Raji (cell line): ENCODE results near the gene RNF224.
A peak's percentile ranks its signal among the peaks of the same experiment; 100 is the strongest.

ENCODE experiments used
- POLR2A ChIP-seq: IDR thresholded peaks from 2 replicates; pipeline ENCODE4 v1.6.1; 2011; ENCODE audit warnings: low read depth, low read length, control low read depth; ENCODE audit not compliant: insufficient read depth

RNF224 gene

DNA sequence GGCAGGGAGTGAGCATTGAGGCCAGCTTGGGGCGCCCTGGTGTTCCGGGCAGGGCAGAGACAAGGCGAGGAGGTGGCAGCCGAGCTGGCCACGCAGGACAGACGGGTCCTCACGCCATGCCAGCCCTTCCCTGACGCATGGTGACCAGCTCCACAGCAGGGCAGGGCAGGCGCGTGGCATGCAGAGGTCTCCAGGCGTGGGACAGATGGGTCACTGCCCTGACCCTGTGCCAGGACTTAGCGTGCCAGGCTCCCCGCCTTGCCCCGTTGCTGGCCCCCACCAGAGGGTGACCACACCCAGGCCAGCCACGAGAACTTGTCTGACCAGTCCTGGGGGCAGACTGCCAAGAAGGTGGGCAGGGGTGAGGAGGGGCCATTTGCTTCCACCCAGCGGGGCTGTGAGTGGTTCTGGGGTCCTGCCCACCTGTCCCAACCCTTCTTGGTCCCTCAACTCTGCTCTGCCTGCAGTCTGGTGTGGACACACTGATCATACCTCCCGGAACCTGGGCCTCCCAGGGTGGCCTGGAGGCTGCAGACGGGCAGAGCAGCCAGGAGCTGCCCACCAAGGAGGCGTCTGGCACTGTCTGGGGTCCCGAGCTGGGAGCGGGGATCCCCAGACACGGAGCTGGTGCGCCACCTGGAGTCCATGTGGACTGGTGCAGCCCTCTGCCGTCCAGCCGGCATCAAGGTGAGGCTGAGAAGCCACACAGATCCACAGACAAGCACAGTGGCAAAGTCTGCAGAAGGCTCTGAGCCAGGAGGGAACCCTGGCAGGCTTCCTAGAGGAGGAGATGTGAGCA is at the start of gene RNF224:
RNF224 (plus strand) TSS at position 449 of the 799 bp plus-strand sequence. CDS start 834 bp downstream, outside the sequence.
- peak; percentile 41 for TF ChIP-seq POLR2A

DNA sequence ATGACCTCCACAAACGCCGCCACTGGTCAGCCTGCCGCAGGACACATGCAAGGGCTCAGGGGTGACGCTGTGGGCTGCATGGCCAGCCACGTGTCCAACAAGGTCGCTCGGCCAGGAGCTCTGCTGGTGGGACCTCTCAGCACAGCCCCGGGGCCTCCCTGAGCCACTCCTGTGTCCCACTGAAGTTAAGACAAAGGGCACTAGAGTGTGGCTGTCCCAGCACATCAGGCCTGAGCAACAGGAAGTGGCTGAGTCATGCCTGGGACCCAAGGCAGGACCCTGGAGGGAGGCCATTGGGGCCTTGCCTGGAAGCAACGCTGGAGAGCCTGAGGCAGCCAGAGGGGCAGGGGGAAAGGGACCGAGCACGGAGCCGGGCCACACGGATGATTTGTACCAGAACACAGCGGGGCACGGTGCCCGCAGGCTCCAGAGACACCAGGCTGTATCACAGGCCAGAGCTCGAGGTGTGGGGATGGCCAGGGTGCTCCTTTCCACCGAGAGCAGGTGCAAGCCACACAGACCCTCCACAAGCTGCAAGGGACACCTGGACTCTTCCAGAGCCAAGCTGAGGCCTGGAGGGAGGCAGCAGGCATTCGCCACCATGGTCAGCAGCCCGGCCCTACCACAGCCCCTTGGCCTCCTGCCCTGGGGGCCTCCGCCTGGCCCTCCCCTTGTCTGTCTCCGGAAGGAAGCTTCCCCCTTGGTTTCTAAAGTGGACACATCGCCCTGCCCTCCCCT is 48.9 kb upstream of the RNF224 start:
- TF ChIP-seq POLR2A: no peak

DNA sequence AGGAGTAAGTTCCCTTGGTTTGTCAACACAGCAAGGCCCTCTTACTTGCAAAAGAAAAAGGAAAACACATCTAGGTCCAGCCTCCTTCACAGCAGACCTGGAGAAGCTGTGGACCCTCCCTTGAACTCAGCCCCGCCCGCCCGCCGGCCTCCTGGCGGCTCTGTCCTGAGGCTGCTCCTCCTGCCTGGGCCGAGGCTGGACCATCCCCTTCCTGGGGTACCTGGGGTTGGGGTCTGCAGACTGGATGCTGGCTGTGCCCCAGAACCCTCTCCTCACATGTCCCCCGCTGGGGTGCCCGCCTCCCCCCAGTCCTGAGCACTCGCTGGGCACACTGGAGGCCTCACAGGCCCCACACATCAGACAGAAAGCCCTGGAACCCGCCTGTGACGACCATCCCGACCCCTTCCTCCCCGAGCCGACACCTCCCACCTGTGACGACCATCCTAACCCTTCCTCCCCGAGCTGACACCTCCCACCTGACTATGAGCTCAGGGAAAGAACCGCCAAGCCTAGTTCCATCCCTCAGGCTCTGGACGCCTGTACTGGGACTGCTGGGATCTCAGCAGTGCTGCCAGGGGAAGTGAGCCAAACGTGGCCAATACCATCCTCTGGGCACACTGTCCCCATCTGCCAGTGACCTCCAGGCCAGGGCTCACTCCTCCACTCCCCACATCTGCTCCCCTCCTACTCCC is 48.2 kb upstream of the RNF224 start:
- TF ChIP-seq POLR2A: no peak

- no peak for TF ChIP-seq POLR2A
Observed at GRCh38 chr9:137179761-137180160, 47.5 kb upstream of the RNF224 start.

DNA sequence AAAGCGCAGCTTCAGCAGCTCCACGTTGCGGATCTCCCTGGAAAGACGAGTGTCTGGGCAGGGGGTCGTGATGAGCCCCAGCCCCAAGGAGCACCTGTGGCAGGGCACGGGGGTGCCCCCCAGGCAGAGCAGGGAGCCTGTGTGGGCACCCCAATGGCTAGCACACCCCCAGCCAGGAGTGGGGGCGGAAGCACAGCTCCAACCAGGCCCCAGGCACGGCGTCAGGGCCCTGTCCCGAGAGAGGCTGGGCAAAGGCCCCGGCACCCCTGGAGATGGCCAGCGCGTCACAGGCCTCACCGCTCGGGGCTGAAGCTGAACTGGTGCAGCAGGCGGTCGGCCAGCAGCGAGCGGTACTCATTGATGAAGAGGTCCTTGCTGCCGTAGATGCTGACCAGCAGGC is 46.8 kb upstream of the RNF224 start:
- TF ChIP-seq POLR2A: no peak

DNA sequence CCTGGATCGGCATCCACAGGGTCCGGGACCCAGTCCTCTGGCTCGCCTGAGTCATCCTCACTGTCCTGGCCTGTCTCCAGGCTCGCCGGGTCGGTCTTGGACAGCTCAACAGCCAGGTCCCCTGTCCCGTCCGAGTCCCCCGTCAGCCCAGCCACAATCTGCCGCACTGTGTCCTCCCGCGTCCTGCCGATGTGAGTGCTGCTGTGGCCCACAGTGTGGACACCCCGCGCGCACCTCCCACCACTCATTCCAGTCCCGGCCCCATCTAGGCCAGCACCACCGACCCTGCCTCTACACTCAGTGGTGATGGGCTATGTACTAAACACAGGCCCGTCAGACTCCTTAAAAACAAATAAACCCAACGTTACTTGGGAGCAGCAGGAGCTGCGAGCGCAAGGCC is 45.6 kb upstream of the RNF224 start:
- no peak for TF ChIP-seq POLR2A

DNA sequence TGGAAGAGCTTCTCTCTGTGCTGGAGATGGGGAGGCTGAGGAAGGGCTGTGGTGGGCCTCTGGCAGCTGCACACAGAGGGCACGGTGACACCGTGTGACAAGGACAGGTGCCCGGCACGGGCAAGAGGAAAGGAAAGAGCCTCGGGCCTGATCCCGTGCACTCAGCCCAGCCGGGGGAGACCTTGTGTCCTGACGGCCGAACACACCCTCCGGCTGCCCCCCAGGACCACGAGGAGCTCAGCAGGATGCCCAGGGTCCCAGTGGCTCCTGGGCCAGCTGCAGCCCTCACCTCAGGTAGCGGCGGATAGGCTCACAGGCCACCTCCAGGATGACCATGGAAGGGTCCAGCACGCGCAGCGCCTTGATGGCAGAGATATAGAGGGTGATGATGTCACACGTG is 44.5 kb upstream of the RNF224 start:
- TF ChIP-seq POLR2A: no peak

DNA sequence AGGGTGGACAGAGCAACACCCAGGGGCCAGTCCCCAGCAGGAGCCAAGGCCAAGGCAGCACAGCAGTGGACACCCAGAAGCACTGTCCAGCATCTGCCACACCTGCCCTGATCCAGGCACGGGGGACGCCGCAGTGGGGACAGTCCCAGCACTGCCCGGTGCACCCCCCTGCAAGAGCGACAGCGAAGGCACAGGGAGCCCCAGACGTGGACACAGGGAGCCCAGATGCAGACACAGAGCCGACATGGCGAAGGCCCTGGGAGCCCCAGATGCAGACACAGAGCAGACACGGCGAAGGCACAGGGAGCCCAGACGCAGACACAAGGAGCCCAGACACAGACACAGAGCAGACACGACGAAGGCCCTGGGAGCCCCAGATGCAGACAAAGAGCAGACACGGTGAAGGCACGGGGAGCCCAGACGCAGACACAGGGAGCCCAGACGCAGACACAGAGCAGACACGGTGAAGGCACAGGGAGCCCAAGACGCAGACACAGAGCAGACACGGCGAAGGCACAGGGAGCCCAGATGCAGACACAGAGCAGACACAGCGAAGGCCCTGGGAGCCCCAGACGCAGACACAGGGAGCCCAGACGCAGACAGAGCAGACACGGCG is 43.2 kb upstream of the RNF224 start:
- TF ChIP-seq POLR2A: no peak

DNA sequence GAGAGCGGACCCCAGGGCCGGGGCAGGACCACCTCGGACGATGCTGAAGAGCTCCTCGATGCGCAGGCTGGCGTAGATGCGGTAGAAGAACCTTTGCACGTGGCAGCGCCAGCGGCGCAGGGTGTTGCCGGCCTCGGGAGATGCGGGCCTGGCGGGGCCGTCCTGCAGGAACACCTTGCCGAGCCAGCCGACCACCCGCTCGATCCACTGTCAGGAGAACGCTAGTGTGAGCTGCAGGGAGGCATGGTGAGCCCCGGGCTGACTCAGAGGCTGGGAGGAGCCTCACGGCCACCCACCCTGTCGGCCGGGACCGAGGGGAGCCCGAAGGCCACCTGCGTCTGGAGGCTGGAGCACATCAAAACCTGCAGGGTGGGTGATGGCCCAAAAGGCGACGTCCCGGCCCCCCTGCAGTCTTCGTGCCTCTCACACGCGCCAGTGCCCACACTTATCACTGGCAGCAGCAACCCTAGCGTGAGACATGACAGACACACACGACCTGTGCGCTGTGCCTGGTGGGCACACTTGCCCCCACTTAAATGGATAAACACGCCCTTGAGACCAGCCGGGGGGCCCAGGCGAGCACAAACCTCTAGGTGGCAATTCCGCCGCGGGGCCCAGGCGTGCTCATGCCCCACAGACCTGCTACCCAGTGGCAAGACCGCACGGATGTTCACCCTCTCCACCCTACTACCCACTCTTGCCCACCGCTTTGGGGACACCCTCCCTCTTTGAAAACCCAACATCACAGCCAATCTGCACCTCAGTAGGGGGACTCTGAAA is 42.2 kb upstream of the RNF224 start:
- TF ChIP-seq POLR2A: no peak

DNA sequence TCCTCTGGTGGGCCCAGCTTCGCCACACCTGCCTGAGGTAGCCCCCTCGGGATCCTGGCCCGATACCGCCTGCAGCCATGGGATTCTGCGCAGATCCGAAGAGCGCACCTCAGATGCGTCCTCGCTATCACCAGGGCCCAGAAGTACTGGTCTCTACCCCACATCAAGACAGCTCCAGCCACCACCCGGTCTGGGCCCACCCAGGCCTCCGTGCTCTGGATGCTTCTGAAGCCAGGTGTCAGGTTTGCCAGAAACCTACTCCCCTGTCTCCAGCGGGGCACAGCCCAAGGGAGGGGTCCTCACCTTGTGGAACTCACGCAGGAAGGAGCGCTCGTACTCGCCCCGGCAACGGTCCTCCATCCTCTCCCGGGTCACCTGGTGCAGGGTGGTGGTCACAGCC is 41.4 kb upstream of the RNF224 start:
- TF ChIP-seq POLR2A: no peak

DNA sequence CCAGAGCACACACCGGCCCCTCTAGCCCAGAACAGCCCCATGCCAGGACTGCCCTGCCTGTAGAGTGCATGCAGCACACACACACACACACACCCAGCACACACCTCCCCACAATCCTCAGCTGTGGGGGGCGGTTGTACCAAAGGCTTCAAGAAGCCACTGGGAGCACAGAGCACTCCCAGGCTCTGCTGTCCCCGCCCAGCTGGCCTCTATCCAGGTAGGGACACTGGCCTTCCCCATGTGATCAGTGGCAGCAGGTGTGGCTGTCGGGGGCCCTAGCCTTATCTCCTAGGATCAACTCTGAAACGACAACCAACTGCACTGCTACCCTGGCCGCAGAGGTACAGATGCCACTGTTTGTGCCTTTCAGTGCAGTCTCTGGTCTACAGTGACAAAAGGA is 40.9 kb upstream of the RNF224 start:
- TF ChIP-seq POLR2A: no peak

DNA sequence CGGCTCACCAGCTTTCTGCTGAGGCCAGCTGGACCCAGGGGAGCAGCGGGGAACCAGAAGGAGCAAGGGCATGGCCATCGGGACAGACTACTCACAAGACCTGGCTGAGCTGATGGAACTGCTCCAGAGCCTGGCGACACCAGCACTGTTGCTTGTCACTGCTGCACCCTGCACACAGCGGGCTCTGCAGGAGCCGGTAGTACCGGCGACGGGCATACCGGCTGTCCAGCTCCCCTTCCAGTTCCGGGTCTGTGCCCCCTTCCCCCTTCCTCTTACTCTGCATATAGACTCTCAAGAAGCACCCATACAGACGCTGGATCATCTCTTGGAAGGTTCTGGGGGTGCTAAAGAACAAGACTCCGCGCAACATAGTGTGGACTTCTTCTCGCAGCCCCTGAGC is 39.9 kb upstream of the RNF224 start:
- TF ChIP-seq POLR2A: no peak

DNA sequence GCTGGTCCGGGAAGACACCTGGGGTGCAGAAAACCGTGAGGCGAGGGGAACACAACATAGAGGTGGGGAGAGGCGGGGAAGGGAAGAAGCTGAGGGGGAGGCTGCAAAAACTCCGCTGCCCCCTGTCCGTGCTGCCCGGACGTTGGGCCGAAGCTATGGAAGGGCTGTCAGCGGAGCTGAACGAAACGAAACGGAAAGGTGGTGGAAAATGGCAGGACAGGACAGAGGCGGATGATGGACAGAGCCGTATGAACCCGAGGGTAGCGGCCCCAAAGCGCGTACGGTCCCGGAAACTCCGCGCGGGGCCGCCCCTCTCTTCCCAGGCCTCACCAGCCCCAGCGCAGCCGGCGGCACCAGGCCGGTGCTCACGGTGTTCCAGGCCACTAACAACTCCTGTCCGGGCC is 39.2 kb upstream of the RNF224 start:
- TF ChIP-seq POLR2A: no peak

GRCh38 chr9:137188490-137189296 is 38.6 kb upstream of the RNF224 start, which contains the start of the genes ANAPC2 and SSNA1:
TSS of gene ANAPC2 (minus strand) at chr9:137188560. CDS start at chr9:137188532, 28 bp downstream.
TSS of gene SSNA1 (plus strand) at chr9:137188676. CDS start at chr9:137188727, 51 bp downstream.
- peak; percentile 92 for TF ChIP-seq POLR2A
